Pons (tissue), 1 donor: Measurements from ENCODE around the gene NAA60.
A peak's percentile ranks its signal among the peaks of the same experiment; 100 is the strongest.

ENCODE experiments used
- DNase-seq: peaks from one replicate; pipeline ENCODE4 v3.0.0-alpha.2; 2016; ENCODE audit warnings: low spot score

Gene NAA60

DNA sequence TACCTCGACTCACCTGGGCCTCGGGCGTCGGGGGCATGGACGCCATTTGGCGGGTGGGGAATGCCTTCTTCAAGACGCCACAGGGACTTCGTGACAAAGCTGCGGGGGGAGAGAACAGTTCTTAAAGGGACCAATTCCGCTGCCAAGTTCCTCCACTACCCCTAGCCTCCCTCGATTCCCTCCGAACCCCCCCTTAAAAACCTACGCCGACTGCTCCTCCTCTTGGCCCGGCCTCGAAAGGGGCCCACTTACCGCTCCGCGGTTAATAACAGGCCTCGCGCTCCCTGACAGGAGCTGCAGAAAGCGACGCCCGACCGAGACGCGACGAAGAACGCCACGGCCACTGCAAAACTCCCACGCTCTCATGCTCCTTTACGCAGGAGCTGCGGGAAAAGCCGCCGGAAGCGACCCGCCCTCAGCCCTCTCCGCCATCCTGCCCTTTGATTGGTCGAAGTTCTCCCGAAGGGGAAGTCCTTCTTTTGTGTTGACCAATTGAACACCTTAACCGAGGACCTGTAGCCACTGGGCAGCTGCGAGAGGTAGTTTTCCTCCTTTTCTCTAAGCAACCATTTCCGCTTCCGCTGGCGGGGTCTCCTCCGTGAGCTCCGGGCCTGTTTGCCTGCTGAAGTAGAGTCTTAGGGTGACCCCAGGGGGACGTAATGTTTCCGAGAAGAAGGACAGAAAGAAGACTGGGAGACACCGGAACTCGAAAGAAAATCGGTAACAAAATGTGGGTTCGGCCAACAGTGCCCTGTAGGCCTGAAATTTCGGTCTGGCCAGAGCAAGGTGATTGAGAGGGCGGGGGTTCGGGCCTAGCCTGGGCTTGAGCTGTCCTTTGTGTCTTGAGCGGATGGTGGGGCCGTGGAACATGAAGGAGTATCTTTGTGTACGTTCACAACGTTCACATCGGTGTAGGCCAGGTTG is at the start of gene NAA60, which contains the start of gene ZNF597:
Gene NAA60, plus strand, starts transcription at position 573 of the 924 bp plus-strand sequence. CDS start 32,548 bp downstream, outside the sequence.
Gene ZNF597, minus strand, starts transcription at position 397 of the 924 bp plus-strand sequence. Its CDS starts 351 bp downstream, at position 46.
- DNase-seq: peak; percentile 94

GRCh38 chr16:3400446-3400778 is 43.1 kb upstream of the NAA60 start:
- no peak for DNase-seq

DNA sequence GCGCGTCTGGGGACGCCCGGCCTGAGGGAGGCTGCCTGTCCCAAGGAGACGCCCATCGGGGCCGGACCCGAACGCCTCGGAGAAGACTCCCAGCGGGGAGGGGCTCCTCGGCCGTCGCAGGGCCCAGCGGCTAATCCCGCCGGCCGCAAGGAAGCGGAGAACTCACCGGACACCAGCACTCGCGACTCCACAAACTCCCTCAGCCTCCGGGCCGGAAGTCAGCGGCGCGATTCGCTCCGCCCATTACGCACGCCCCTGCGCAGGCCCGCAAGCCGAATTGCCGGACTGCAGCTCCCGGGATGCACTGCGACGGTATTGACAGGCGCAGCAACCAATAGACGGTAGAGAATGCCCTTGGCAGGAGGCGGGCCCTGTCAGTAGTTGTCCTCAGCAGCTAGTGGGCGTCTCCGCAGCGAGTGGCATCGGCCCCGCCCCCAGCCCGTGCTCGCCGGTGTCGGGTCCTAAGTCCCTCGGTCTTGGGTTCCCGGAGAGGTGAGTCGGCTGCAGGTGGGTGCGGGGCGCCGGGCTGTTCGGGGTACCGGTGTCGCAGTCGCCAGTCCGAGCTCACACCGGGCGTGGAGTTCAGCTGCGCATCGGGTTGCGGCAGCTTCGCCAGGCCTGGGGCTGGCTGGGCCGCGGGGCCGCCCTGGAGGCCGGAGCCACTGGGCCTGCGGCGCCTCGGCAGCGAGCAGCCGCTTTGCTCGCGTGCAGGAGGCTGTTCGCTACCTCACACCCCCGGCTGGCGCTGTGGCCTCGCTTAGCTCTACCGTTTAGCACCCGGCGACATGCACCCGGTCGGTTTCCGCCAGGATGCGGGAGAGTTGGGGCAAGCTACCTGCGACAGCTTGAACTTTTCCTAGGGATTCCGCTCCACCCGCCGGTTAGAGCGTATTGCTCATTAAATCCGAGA is 42.4 kb upstream of the NAA60 start, which contains the start of the genes ZNF174 and ZSCAN32:
Gene ZNF174, plus strand, starts transcription at position 437 of the 910 bp plus-strand sequence. CDS start 790 bp downstream, outside the sequence.
Gene ZSCAN32, minus strand, starts transcription at position 226 of the 910 bp plus-strand sequence. CDS start 3,447 bp downstream, outside the sequence.
- peak; percentile 98 for DNase-seq

DNA sequence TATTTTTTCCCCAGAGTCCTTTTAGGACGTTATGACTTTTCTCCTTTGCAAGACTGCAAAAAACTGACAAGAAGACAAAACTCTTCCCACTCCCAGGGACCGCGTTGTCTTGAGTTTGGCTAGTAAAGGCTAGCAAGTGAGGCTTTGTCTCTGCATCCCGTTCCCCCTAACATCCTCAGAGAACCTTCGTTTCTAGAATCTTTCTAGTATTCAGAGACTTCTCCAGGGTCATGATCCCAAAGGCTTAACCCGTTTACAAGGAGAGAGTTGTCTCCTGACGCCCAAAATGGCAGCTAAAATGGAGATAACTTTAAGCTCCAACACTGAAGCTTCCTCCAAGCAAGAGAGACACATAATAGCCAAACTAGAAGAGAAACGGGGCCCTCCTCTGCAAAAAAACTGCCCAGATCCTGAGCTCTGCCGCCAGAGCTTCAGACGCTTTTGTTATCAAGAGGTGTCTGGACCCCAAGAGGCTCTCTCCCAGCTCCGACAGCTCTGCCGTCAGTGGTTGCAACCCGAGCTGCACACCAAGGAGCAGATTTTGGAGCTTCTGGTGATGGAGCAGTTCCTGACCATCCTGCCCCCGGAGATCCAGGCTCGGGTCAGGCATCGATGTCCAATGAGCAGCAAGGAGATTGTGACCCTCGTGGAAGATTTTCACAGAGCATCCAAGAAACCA is 41.6 kb upstream of the NAA60 start:
- DNase-seq: no peak

DNA sequence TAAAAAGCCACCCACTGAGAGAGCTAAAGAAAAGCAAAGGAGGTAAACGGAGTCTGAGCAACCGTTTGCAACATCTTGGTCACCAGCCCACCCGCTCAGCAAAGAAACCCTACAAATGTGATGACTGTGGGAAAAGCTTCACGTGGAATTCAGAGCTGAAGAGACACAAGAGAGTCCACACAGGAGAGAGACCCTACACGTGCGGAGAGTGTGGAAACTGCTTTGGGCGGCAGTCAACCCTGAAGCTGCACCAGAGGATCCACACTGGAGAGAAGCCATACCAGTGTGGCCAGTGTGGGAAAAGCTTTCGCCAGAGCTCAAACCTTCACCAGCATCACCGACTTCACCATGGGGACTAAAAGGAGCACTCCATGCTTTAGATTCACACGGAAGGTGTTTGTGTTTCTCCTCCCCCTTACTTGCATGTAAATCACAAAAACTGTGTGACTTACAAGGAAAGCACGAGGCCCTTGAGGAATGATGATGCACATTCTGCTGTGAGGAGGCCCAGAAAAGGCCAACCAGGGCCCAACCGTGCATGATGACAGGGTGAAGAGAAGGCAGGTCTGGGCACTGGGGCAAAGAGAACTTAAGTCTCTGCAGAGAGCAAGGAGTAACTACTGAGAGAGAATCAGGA is 34.8 kb upstream of the NAA60 start:
- no peak for DNase-seq

- DNase-seq: no peak
These were observed 29.6 kb upstream of the NAA60 start for GRCh38 chr16:3413730-3414379.

- DNase-seq: no peak
These were observed 11.7 kb upstream of the NAA60 start for GRCh38 chr16:3431779-3432219.

GRCh38 chr16:3434373-3434772 is 9.1 kb upstream of the NAA60 start:
- no peak for DNase-seq

DNA sequence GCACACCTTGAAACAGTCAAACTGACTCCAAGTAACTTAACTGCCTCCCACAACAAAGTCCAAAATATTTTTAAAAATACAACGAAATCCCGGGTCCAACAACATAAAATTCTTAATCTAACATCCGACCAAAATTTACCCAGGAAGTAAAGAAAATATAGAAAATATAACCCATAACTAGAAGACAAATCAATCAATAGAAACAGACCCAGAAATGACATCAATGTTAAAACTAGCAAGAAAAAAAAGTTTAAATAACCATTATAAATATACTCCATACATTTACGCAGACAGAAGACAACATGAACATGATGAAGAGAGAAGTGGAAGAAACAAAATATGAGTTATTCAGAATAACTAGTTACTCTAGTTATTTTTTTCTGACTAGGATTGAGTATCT is 3.8 kb upstream of the NAA60 start:
- DNase-seq: no peak

DNA sequence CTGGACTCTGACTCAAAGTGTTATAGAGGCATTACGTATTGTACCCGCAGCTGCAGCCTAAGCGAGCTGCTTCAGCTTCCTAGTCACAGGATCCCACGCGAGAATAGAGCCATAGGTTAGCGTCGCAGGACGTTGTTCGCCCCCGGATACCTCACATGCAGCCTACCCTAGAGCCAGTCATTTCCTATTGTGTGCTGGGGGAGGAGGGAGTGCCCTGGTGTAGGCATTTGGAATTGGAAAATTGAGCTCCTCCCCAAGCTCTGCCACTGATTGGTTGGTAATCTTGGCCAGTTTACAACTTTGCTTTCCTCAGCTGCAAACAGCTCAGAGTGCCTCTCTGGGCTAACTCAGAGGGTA is 530 bp downstream of the NAA60 start:
- DNase-seq: no peak

GRCh38 chr16:3454093-3454492 is 10.6 kb downstream of the NAA60 start:
- DNase-seq: no peak

- peak; percentile 34 for DNase-seq
These were observed 11.2 kb downstream of the NAA60 start for GRCh38 chr16:3454631-3455147.

DNA sequence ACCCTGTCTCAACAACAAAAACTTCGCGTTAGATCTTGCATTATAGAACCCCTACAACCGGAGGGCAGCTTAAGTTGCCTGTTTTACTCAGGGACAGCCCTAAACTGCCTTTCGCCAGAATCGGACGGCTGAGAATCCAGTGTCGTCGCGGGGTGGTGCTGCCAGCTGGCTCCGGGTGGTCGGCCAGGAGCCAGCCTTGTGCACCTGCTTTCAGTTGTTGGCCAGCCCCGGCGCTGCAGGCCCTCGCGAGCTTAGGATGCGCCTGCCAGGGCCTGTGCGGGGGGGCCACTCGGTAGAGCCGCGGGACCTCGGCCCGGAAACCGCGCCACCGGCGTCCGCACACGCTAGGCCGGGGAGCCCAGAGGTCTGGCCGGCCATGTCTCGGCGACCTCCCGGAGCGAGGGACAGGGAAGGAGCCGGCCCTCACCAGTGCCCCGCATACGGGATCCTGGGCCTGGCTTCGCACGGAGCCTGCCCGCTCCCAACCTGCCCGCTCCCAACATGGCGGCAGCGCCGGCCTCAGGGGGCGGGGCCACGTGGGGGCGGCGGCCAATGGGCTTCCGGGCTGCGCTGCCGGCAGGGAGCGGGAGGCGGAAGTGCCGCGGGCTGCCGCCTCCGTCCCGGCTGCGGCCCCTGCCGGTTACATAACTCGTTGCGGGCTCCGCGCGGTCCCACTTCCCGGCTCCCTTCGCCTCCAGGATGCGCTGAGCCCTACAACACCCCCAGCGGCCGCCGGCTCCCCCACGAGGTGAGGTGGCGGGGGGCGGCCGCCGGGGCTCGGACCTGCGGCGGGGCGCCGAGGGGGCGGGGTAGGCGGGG is 14.2 kb downstream of the NAA60 start:
- DNase-seq: peak; percentile 85

- DNase-seq: peak; percentile 29
These were observed 14.9 kb downstream of the NAA60 start for GRCh38 chr16:3458278-3458851.

- DNase-seq: peak; percentile 35
These were observed 15.4 kb downstream of the NAA60 start for GRCh38 chr16:3458852-3459361.

- DNase-seq: no peak
These were observed 16.1 kb downstream of the NAA60 start for GRCh38 chr16:3459401-3460090.

DNA sequence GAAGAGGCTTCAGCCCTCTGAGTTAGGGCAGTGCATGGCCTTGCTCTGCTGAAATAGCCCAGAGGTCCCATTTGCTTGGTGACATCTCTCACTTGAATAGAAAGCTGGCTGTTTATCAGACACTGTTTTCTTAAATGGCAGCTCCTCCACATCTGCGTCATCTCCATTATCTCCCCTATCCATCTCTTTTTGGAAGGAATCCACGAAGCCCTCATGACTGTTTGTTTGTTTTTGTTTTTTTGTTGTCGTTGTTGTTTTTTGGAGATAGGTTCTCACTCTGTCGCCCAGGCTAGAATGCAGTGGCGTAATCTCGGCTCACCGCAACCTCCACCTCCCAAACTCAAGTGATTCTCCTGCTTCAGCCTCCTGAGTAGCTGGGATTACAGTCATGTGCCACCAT is 16.6 kb downstream of the NAA60 start:
- no peak for DNase-seq

- no peak for DNase-seq
These were observed 17.1 kb downstream of the NAA60 start for GRCh38 chr16:3460585-3460984.
